H1 (cell line): ENCODE data around the gene HECTD4. TPM values are rescaled to one million over a fixed set of nuclear protein-coding genes. Genes with fewer than 3 reads are reported as not detected.

Experiments used
- CTCF ChIA-PET: fragments of 300-600 bp; sonication (Branson Sonifier 250); formaldehyde crosslinking; loops from one replicate; lab custom pipeline; 2021; ENCODE audit not compliant: partially characterized antibody; lab: Charles Lee
- POLR2A ChIA-PET: fragments of 300-600 bp; sonication (Branson Sonifier 250); formaldehyde crosslinking; loops from one replicate; lab custom pipeline; 2021; ENCODE audit warnings: inconsistent platforms; ENCODE audit not compliant: partially characterized antibody; lab: Charles Lee
- DNase-seq, 2 experiments: peaks; one replicate each; pipeline versions ENCODE4 v3.0.0 to v3.0.0-alpha.2; 2010 to 2022; ENCODE audit warnings: low spot score in 2 of 2, low read depth in 1 of 2, mixed read lengths in 1 of 2
- FAIRE-seq: peaks from 2 replicates; lab custom pipeline; 2011; peaks lifted over from hg19 to GRCh38; lab: Jason Lieb, UNC
- H2AFZ ChIP-seq: 2 replicates; pipeline ENCODE4 v1.8.1; 2012; ENCODE audit warnings: low read length, inconsistent platforms
- H2AK5ac ChIP-seq: 2 replicates; pipeline ENCODE4 v1.6.1; 2013; ENCODE audit warnings: low read depth, low read length
- H2BK120ac ChIP-seq: replicated peaks from 2 replicates; pipeline ENCODE3; 2013; ENCODE audit warnings: low read depth, low read length, inconsistent platforms
- H2BK12ac ChIP-seq: 2 replicates; pipeline ENCODE4 v1.6.1; 2013; ENCODE audit warnings: low read depth, low read length
- H2BK15ac ChIP-seq: 2 replicates; pipeline ENCODE4 v1.6.1; 2013; ENCODE audit warnings: low read length
- H2BK20ac ChIP-seq: 2 replicates; pipeline ENCODE4 v1.6.1; 2013; ENCODE audit warnings: low read length
- H2BK5ac ChIP-seq: 2 replicates; pipeline ENCODE4 v1.6.1; 2013; ENCODE audit warnings: low read depth, low read length
- H3K14ac ChIP-seq: 2 replicates; pipeline ENCODE4 v1.6.1; 2013; ENCODE audit warnings: inconsistent platforms; ENCODE audit not compliant: insufficient read length
- H3K18ac ChIP-seq: 2 replicates; pipeline ENCODE4 v1.6.1; 2013; ENCODE audit warnings: low read length; ENCODE audit errors: extremely low read depth
- H3K23ac ChIP-seq: 2 replicates; pipeline ENCODE4 v1.6.1; 2013; ENCODE audit warnings: inconsistent platforms; ENCODE audit not compliant: insufficient read length
- H3K23me2 ChIP-seq: 2 replicates; pipeline ENCODE4 v1.6.1; 2013; ENCODE audit warnings: low read depth, low read length
- H3K27ac ChIP-seq: 2 replicates; pipeline ENCODE4 v1.6.1; 2011; ENCODE audit warnings: low read depth, low read length, inconsistent platforms
- H3K27me3 ChIP-seq, 4 experiments: replicated peaks in 1 of 4; 1 replicate in 1 of 4; 2 replicates in 3 of 4; pipeline versions ENCODE4 v1.6.1 to v1.8.1; 2011 to 2013; ENCODE audit warnings: low read length in 3 of 4, mild to moderate bottlenecking in 3 of 4, inconsistent platforms in 2 of 4, mixed read lengths in 2 of 4, moderate library complexity in 1 of 4; ENCODE audit not compliant: control insufficient read depth in 3 of 4, insufficient read depth in 3 of 4; ENCODE audit errors: extremely low read depth in 1 of 4
- H3K36me3 ChIP-seq, 4 experiments: 2 replicates each; pipeline versions ENCODE4 v1.6.1 to v1.8.1; 2011 to 2013; ENCODE audit warnings: mild to moderate bottlenecking in 4 of 4, low read length in 3 of 4, moderate library complexity in 2 of 4, control low read depth in 1 of 4, inconsistent platforms in 1 of 4; ENCODE audit not compliant: insufficient read depth in 4 of 4, control insufficient read depth in 2 of 4
- H3K4ac ChIP-seq: replicated peaks from 2 replicates; pipeline ENCODE3; 2013; ENCODE audit warnings: low read length, low read depth, mixed read lengths, inconsistent platforms; ENCODE audit not compliant: insufficient read length
- H3K4me1 ChIP-seq, 4 experiments: replicated peaks in 1 of 4; 1 replicate in 1 of 4; 2 replicates in 3 of 4; pipeline versions ENCODE4 v1.6.1 to v1.8.1; 2011 to 2013; ENCODE audit warnings: low read length in 3 of 4, inconsistent platforms in 2 of 4, mixed read lengths in 1 of 4; ENCODE audit not compliant: insufficient read depth in 4 of 4, control insufficient read depth in 3 of 4
- H3K4me2 ChIP-seq, 2 experiments: 2 replicates each; pipeline versions ENCODE4 v1.6.1 to v1.8.1; 2011 to 2013; ENCODE audit warnings: low read depth in 2 of 2, low read length in 2 of 2, control low read depth in 1 of 2, inconsistent platforms in 1 of 2, mild to moderate bottlenecking in 1 of 2; ENCODE audit not compliant: insufficient read depth in 1 of 2
- H3K4me3 ChIP-seq, 4 experiments: fragments of 200-600, 300-600 bp in 1 of 4; sonication (generic), shearing (Covaris generic), sonication (Bioruptor Twin) in 1 of 4; 2 replicates each; pipeline versions ENCODE4 v1.5.1 to v1.8.1; 2011 to 2016; ENCODE audit warnings: low read length in 4 of 4, low read depth in 3 of 4, control low read depth in 2 of 4, inconsistent platforms in 2 of 4, mild to moderate bottlenecking in 2 of 4, mixed read lengths in 1 of 4, moderate library complexity in 1 of 4; ENCODE audit not compliant: insufficient read depth in 2 of 4; ENCODE audit errors: extremely low read depth in 1 of 4
- H3K56ac ChIP-seq: replicated peaks from 2 replicates; pipeline ENCODE3; 2013; ENCODE audit warnings: low read depth, mild to moderate bottlenecking, mixed read lengths, low read length, inconsistent platforms; ENCODE audit not compliant: insufficient read length
- H3K79me1 ChIP-seq: 2 replicates; pipeline ENCODE4 v1.6.1; 2013; ENCODE audit warnings: low read depth, low read length, control low read depth
- H3K79me2 ChIP-seq, 2 experiments: 2 replicates each; pipeline versions ENCODE4 v1.6.1 to v1.8.1; 2012 to 2013; ENCODE audit warnings: low read length in 2 of 2, mild to moderate bottlenecking in 2 of 2, inconsistent platforms in 1 of 2; ENCODE audit not compliant: insufficient read depth in 2 of 2, control insufficient read depth in 1 of 2
- H3K9ac ChIP-seq, 4 experiments: replicated peaks in 1 of 4; 1 replicate in 1 of 4; 2 replicates in 3 of 4; pipeline versions ENCODE4 v1.6.1 to v1.8.1; 2011 to 2013; ENCODE audit warnings: low read depth in 3 of 4, low read length in 3 of 4, control low read depth in 2 of 4, mild to moderate bottlenecking in 2 of 4, moderate library complexity in 2 of 4, inconsistent platforms in 1 of 4; ENCODE audit errors: extremely low read depth in 1 of 4
- H3K9me3 ChIP-seq, 2 experiments: 2 replicates each; pipeline versions ENCODE4 v1.6.1 to v1.8.1; 2012 to 2013; ENCODE audit warnings: mild to moderate bottlenecking in 2 of 2, moderate library complexity in 2 of 2, control low read depth in 1 of 2, inconsistent platforms in 1 of 2, low read depth in 1 of 2, low read length in 1 of 2, mixed read lengths in 1 of 2; ENCODE audit not compliant: insufficient read depth in 2 of 2
- H4K20me1 ChIP-seq, 2 experiments: replicated peaks in 1 of 2; 2 replicates each; pipeline versions ENCODE3 to v1.8.1; 2011 to 2013; ENCODE audit warnings: inconsistent platforms in 2 of 2, low read length in 2 of 2, mild to moderate bottlenecking in 1 of 2; ENCODE audit not compliant: insufficient read depth in 2 of 2, control insufficient read depth in 1 of 2
- H4K5ac ChIP-seq: 2 replicates; pipeline ENCODE4 v1.6.1; 2013; ENCODE audit warnings: low read length, low read depth, mixed read lengths, inconsistent platforms; ENCODE audit not compliant: insufficient read length
- H4K8ac ChIP-seq: 2 replicates; pipeline ENCODE4 v1.8.0; 2013; ENCODE audit warnings: mild to moderate bottlenecking, moderate library complexity, low read length, inconsistent platforms; ENCODE audit not compliant: insufficient read depth; ENCODE audit errors: extremely low read depth
- H4K91ac ChIP-seq: replicated peaks from 2 replicates; pipeline ENCODE3; 2013; ENCODE audit warnings: low read length, mixed read lengths, inconsistent platforms; ENCODE audit not compliant: insufficient read length
- CHD1 ChIP-seq: IDR thresholded peaks from 2 replicates; pipeline ENCODE4 v1.6.1; 2012; ENCODE audit warnings: low read depth, low read length, improper control_type of control experiment
- GABPA ChIP-seq: IDR thresholded peaks from 2 replicates; pipeline ENCODE4 v1.6.1; 2011; ENCODE audit warnings: mild to moderate bottlenecking, low read length, moderate library complexity, borderline replicate concordance; ENCODE audit not compliant: insufficient read depth
- GTF2F1 ChIP-seq: IDR thresholded peaks from 2 replicates; pipeline ENCODE4 v1.6.1; 2012; ENCODE audit warnings: low read depth, low read length, improper control_type of control experiment, borderline replicate concordance
- HDAC6 ChIP-seq: IDR thresholded peaks from one replicate; pipeline ENCODE4 v1.7.1; 2012; ENCODE audit warnings: low read depth, mild to moderate bottlenecking, inconsistent platforms, low read length, moderate library complexity
- NANOG ChIP-seq: IDR thresholded peaks from 2 replicates; pipeline ENCODE4 v1.6.1; 2011; ENCODE audit warnings: low read length, low read depth, mild to moderate bottlenecking, inconsistent platforms; ENCODE audit not compliant: insufficient read depth, poor library complexity, severe bottlenecking
- RAD21 ChIP-seq, 2 experiments: IDR thresholded peaks in 1 of 2; conservative IDR thresholded peaks in 1 of 2; 2 replicates each; pipeline ENCODE4 v1.6.1; 2011; ENCODE audit warnings: low read depth in 2 of 2, low read length in 2 of 2, improper control_type of control experiment in 1 of 2, inconsistent platforms in 1 of 2, mild to moderate bottlenecking in 1 of 2, moderate library complexity in 1 of 2
- RFX5 ChIP-seq: IDR thresholded peaks from 2 replicates; pipeline ENCODE4 v1.6.1; 2011; ENCODE audit warnings: low read depth, low read length, improper control_type of control experiment, borderline replicate concordance
- RXRA ChIP-seq: IDR thresholded peaks from 2 replicates; pipeline ENCODE4 v1.6.1; 2011; ENCODE audit warnings: low read depth, mild to moderate bottlenecking, low read length, moderate library complexity; ENCODE audit not compliant: insufficient read depth
- SIRT6 ChIP-seq: IDR thresholded peaks from one replicate; pipeline ENCODE4 v1.7.1; 2012; ENCODE audit warnings: low read length, inconsistent platforms
- SP1 ChIP-seq: IDR thresholded peaks from 2 replicates; pipeline ENCODE4 v1.6.1; 2011; ENCODE audit warnings: low read depth, low read length
- SP4 ChIP-seq: IDR thresholded peaks from 2 replicates; pipeline ENCODE4 v1.6.1; 2012; ENCODE audit warnings: low read length, inconsistent platforms
- WGBS, 2 experiments: shearing (Covaris generic) in 1 of 2; methylation state at CpG; one replicate each; pipeline versions ENCODE4 v1.1.6 to v1.1.7; 2013 to 2015; ENCODE audit warnings: low lambda C conversion rate in 2 of 2, mixed read lengths in 2 of 2, inconsistent platforms in 1 of 2, low coverage in 1 of 2, missing lambda C conversion rate in 1 of 2; ENCODE audit not compliant: insufficient replicate concordance in 2 of 2, insufficient coverage in 1 of 2, insufficient read length in 1 of 2; ENCODE audit errors: extremely low coverage in 1 of 2, missing lambda C conversion rate in 1 of 2; 5-methylcytosine and 5-hydroxymethylcytosine counted together
- polyA plus RNA-seq, 7 experiments: library from polyadenylated mRNA; depleted of rRNA in 3 of 7; stranded (reverse) in 5 of 7; unstranded in 2 of 7; fragments of >200 nt in 5 of 7; fragments of 200-250 nt in 2 of 7; gene quantifications; 1 replicate in 5 of 7; 2 replicates in 1 of 7; 4 replicates in 1 of 7; pipeline versions ENCODE4 v1.2.1 to v1.2.3, GENCODE V29; 2011 to 2013; ENCODE audit warnings: missing spikeins in 2 of 7, mixed read lengths in 2 of 7
- total RNA-seq: library from RNA; stranded (reverse); fragmentation: NEBNext Ultra II Directional; extraction: Animal tissue kit (Norgen Biotek cat#: 25700); gene quantifications from 2 replicates; pipeline ENCODE4 v1.2.1, GENCODE V29; 2021
- TF ChIP-seq, protein P1 (sequence below): IDR thresholded peaks from 2 replicates; pipeline ENCODE4 v1.6.1; 2012; ENCODE audit warnings: inconsistent platforms

HECTD4 gene
- total and polyA plus RNA-seq, 2 of the 8 experiments (the other 6 are each of a cell fraction or from before 2014, with no cell fraction given): 6.5 to 33.7 TPM

DNA sequence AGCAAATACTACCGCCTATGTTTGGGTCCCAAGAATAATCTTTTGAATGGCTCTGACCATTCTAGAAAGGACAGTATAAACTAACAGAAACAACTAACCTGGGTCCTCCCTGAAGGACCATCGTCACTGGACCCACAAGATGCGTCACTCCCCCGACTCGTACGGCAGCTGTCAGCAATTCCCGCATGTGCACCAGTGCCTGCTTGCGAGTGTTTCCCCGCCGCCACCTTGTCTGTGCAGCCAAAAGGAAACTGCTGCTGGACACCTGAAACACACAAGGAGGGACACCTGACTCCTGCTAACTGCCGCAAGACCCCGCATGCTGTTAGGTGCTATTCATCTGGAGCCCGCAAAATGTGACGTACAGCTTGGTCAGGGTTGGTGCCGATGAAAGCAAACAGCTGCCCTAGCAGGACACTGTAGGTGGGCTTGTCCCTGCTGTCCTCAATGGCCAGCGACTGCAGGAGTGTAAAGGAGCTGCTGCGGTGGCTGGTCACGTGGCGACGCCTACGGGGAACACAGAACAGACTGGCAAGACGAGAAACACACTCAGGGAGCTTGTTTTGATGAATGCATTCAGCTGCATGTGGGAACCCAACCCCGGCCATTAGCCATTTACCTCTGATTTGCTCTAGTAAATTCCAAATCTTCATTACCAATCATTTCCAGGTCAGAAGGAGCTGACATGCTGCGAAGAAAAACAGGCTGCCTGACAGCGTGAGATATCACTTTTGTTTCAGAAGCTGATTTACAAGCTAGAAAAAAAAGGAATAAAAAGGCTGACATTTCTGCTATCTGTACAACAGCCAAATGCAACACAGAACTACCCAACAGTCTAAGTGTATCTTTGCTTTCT is 138.7 kb downstream of the HECTD4 start:
- H2BK120ac ChIP-seq: no peak overlapping the region
- H3K79me1 ChIP-seq: no peaks in the 10 kb centered on the region
- no peak overlapping the region for H2BK12ac ChIP-seq
- H3K27me3 ChIP-seq: no peaks in the 10 kb centered on the region
- no peak overlapping the region for H3K23ac ChIP-seq
- no peak overlapping the region for H3K4me2 ChIP-seq
- no peak overlapping the region for H3K4ac ChIP-seq
- H3K23me2 ChIP-seq: no peaks in the 10 kb centered on the region
- H3K79me2 ChIP-seq: no peaks in the 10 kb centered on the region
- H2AK5ac ChIP-seq: no peak overlapping the region
- no peak overlapping the region for H2BK15ac ChIP-seq
- no peaks in the 10 kb centered on the region for H3K4me1 ChIP-seq
- H3K56ac ChIP-seq: no peak overlapping the region
- 91% methylated on average over 25 of the region's 25 CpGs; no CpG with 5 or more reads in 1 of the 2 experiments for WGBS, 2 experiments
- H3K36me3 ChIP-seq: peaks cover 2 to 50% (median 10%) of the 10 kb centered on the region in 4 experiments; a peak in 5 of 8 replicates
- no peak overlapping the region; the same call in 1 of the 2 replicates for H4K8ac ChIP-seq
- H3K9me3 ChIP-seq: no peaks in the 10 kb centered on the region
- H3K4me3 ChIP-seq: no peak overlapping the region
- no peak overlapping the region for H3K14ac ChIP-seq
- no peak overlapping the region for H4K91ac ChIP-seq
- no peaks in the 10 kb centered on the region for H4K20me1 ChIP-seq
- H3K18ac ChIP-seq: no peak overlapping the region
- CTCF ChIA-PET: interaction anchor here (0.8 to 2.4 kb wide), 4 partner anchors 8 to 45 kb away, joined by 3 to 9 read pairs (median 6); no protein-coding TSS in a partner anchor
- H3K27ac ChIP-seq: no peak overlapping the region
- POLR2A ChIA-PET: no interaction called here
- no peak overlapping the region for H4K5ac ChIP-seq
- FAIRE-seq: no peak
- no peak overlapping the region for H2BK5ac ChIP-seq
- H2AFZ ChIP-seq: no peak overlapping the region
- no peak for DNase-seq
- no peak overlapping the region for H3K9ac ChIP-seq
- H2BK20ac ChIP-seq: no peak overlapping the region
- TF ChIP-seq SP4: no peak
- no peak for TF ChIP-seq RFX5
- TF ChIP-seq CHD1: no peak
- no peak for TF ChIP-seq SP1
- TF ChIP-seq GTF2F1: no peak
- TF ChIP-seq GABPA: no peak
- TF ChIP-seq RAD21 (IDR thresholded peaks at IDR 0.05 in 1 of 2, conservative IDR thresholded peaks at IDR 0.05 in 1 of 2; ENCODE audit: low read depth in 2 of 2, low read length in 2 of 2): no peak
- TF ChIP-seq RXRA: no peak
- TF ChIP-seq, protein P1, sequence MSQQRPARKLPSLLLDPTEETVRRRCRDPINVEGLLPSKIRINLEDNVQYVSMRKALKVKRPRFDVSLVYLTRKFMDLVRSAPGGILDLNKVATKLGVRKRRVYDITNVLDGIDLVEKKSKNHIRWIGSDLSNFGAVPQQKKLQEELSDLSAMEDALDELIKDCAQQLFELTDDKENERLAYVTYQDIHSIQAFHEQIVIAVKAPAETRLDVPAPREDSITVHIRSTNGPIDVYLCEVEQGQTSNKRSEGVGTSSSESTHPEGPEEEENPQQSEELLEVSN: no peak
- no peak for TF ChIP-seq SIRT6
- no peak for TF ChIP-seq NANOG
- no peak for TF ChIP-seq HDAC6
